Keratinocyte (primary cell): ENCODE measurements around the gene TRIM14.

ENCODE experiments used
- EZH2 ChIP-seq: IDR thresholded peaks from one replicate; pipeline ENCODE4 v1.6.1; 2012; ENCODE audit warnings: inconsistent platforms, mild to moderate bottlenecking, low read length, moderate library complexity
- TF ChIP-seq, protein P1 (sequence below), 3 experiments: IDR thresholded peaks in 1 of 3; conservative IDR thresholded peaks in 1 of 3; optimal IDR thresholded peaks in 1 of 3; 2 replicates in 2 of 3; 3 replicates in 1 of 3; pipeline versions ENCODE3 to v1.5.1; 2011; ENCODE audit warnings: low read length in 3 of 3, mild to moderate bottlenecking in 3 of 3, moderate library complexity in 2 of 3, control low read depth in 1 of 3, inconsistent platforms in 1 of 3; ENCODE audit not compliant: insufficient read depth in 2 of 3; ENCODE audit errors: extremely low read depth in 1 of 3

DNA sequence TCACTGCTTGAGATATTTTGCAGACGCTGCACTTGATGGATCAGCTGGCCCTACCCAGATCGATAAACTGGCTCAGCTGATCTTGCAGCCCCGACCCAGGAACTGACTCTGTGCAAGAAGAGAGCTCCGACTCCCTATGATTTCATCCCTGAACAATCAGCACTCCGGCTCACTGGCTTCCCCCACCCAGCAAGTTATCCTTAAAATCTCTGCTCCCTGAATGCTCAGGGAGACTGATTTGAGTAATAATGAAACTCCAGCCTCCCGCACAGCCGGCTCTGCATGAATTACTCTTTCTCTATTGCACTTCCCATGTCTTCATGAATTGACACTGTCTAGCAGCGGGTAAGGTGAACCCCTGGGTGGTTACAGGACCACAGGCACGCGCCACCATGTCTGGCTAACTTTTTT lies 79.4 kb downstream of the TRIM14 start:
- TF ChIP-seq, protein P1, sequence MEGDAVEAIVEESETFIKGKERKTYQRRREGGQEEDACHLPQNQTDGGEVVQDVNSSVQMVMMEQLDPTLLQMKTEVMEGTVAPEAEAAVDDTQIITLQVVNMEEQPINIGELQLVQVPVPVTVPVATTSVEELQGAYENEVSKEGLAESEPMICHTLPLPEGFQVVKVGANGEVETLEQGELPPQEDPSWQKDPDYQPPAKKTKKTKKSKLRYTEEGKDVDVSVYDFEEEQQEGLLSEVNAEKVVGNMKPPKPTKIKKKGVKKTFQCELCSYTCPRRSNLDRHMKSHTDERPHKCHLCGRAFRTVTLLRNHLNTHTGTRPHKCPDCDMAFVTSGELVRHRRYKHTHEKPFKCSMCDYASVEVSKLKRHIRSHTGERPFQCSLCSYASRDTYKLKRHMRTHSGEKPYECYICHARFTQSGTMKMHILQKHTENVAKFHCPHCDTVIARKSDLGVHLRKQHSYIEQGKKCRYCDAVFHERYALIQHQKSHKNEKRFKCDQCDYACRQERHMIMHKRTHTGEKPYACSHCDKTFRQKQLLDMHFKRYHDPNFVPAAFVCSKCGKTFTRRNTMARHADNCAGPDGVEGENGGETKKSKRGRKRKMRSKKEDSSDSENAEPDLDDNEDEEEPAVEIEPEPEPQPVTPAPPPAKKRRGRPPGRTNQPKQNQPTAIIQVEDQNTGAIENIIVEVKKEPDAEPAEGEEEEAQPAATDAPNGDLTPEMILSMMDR (optimal IDR thresholded peaks at IDR 0.05 in 1 of 3, IDR thresholded peaks at IDR 0.05 in 1 of 3, conservative IDR thresholded peaks at IDR 0.05 in 1 of 3; ENCODE audit: extremely low read depth in 1 of 3, insufficient read depth in 2 of 3, low read length in 3 of 3), result no peak
- TF ChIP-seq EZH2, result no peak
